HG02678 (cell line): ENCODE results near the gene MTIF3.
"Not testable (repeated sequence)": the region's sequence is repeated elsewhere in the genome, so short reads cannot be mapped to it uniquely, and the experiment has no call there.

Source experiments
- ATAC-seq: cut with Tn5 transposase; IDR thresholded peaks from one replicate; pipeline ENCODE4 v1.9.1; 2021; ENCODE audit warnings: mild to moderate bottlenecking, moderate library complexity; ENCODE audit not compliant: unreplicated experiment

Gene MTIF3

DNA sequence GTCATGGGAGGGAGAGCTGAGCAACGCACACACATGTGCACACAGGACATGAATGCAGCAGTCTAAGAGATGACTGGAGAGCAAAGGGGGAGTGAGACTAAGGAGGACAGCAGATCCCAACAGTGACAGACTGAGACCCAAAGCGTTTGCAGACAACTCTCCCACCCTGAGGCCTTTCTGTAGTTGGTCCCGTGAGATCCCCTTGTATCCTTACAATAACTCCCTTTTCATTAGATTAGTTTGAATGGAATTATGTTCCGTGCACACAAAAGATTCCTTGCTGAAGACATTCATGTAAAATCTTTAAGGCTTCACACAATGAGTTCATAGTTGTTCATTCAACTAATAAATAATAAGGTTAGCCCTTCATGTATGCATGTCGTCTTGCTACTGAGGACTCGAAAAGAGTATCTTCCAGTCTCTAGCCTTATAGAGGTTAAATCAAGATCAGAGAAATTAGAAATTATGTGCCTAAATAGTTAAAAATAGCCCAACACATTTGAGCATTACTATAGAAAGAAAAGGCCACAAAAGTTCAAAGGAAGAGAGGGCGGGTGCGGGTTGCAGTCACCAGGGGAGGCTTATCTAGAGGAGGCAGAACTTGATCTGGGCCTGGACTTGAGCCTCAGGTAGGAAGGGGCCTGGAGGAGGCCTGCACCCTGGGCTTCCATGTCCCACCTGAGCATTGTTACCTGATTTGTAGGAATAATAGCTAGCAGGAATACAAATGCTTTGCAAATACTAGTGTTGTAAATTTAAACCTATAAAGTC is 29.1 kb downstream of the MTIF3 start:
- ATAC-seq, result no peak

DNA sequence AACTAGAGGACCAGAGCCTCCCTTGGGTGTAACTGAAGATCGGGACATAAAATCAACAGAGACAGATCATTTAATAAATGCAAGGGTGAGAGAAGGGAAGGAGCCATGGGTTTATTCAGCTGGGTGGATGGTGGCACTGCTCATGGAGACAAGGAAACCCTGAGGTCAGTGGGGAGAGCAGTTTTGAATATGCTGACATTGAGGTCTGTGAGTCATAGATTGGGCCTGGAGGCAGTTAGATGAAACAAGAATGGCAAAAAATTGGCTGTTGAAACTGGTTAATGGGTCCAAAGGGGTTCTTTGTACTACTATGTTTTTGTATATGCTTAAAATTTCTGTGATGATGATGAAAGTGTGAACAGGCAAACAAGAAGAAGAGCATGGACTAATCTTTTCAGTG is 31.0 kb downstream of the MTIF3 start:
- no peak for ATAC-seq

DNA sequence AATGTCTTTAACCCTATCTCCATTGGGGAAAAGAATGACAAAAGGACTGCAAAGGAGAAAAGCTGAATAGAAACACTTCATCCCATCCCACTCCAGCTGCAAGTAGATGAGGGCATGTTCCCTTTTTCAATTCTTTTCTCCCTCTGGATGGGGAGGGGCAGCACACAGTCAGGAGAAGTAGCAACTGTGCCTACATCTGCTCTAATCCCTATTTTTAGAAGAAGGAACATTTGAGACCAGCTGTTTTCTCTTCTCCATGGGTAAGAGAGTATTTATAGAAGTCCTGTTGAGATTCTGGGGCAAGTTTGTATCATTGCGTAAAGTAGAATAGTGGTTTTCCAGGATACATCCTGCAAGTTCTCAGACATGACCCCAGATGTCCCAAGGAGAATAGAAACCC is 35.2 kb downstream of the MTIF3 start:
- no peak for ATAC-seq

DNA sequence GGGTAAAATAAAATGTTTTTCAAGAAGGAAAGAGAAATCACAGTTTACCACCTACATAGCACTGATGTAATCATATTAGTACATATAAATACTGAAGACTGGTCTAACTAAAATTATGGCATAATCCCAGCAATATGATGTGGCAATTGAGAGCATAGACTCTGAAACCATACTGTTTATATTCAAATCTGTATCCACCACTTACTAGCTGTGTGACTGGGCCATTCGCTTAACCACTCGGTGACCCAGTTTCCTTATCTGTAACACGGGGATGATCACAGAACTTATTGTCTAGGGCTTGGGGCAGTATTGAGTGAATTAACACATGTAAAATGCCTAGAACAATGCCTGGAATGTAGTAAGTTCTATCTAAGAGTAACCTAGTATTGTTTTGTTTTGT is 39.0 kb downstream of the MTIF3 start:
- no peak for ATAC-seq

DNA sequence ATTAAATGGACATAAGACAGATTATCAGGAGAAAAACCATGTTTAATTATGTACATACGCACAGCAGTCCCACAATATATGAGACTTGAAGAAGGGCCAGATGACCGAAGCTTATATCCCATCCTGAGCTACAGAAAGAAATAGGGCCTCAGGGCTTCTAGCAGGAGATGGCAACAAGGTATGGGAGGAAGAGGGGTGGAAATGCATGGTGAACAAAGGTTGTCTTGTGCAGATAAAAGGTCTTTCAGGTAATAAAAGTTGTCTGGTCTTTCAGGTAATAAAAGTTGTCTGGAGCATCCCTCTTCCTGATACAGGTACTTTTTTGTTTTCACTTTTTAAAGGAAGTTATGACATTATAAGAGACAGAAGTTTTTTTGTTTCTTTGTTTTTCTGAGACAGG is 41.4 kb downstream of the MTIF3 start:
- ATAC-seq, result no peak

DNA sequence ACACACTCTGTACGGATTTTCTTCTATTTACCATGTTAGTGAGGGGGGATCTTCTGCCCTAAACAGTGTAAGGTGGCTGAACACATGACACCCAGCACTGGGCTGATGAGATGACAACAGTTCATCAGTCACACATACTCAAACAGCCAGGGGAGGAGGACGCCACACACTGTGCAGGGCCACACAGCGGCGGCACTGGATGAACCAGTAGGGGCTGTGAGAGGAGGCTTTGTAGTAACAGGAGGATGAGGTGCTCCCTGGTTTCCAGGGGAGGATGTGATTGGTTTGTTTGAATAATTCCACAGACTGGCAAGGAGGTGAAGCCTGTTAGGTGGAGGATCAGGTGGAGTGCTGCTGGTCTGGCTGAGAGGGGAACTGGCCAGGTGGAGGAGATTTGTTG is 42.3 kb downstream of the MTIF3 start:
- no peak for ATAC-seq

DNA sequence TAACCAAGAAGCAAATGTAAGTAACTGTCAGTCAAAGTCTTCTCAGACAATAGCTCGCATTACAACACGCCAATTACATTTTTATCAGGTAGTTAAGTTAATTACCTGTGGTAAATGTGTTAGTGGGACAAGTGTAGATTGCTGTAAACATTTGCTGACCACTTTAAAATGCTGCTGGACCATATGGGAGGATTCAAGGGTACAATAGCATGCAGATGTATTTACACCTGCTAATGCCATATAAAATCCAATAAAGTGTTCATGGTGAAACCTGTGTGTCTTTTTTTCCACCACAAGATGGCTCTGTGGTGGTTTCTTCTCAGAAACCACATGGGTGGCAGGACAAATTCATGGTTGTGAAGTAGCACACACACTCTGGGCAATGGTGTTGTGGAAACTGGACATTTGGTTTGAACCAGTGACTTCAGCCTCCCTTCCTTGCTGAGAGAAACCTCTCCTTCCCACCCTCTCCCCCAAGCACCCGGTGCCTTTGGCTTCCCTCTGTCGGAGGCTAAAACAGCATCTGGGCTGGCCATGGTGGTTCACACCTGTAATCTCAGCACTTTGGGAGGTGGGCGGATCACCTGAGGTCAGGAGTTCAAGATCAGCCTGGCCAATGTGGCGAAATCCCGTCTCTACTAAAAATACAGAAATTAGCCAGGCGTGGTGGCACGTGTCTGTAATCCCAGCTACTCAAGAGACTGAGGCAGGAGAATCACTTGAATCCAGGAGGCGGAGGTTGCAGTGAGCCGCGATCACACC is 44.0 kb downstream of the MTIF3 start:
- ATAC-seq, result no peak

DNA sequence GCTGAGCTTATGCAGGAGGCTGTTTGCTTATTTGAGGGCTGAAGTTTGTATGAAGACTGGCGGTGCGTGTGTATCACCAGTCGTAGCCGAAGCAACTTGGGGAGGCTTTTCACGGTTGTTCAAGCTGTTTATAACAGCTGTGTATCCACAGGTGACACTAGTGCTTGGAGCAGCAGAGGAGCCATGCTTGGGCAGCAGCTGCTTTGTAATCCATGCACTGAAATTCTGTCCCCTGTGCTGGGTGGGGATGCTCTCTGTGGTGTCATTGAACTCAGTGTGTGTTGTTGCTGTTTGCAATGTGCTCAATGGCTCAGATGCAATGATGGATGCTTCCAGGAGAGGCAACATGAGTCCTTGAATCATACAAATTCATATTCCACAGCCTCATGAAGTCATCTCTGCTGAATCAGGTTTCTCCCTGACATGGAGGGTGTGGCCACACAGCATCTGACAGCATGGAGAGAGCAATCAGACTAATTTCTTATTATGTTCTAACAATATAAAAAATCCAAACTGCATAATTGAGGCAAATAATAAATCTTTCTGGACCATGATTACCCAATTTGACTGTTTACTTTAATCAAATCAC is 44.7 kb downstream of the MTIF3 start:
- no peak for ATAC-seq

DNA sequence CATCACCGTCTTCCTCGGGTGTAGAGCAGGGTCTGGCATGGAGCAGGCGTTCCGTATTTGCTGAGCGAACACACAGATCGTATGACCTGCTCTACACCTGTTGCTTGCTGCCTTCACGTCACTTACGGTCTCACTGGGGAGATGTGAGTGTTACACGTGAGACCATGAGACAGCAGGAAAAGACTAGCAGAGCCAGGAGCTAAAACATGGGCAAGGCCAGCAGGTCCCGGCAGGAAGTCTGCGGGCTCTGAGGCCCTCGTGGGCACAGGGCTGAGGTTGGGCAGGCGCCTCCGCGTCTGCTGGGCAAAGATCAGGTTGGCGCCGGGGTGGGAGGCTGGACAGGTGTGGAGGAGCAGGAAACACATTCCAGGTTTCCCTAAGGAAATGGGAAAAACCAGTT is 45.7 kb downstream of the MTIF3 start:
- ATAC-seq, result no peak

DNA sequence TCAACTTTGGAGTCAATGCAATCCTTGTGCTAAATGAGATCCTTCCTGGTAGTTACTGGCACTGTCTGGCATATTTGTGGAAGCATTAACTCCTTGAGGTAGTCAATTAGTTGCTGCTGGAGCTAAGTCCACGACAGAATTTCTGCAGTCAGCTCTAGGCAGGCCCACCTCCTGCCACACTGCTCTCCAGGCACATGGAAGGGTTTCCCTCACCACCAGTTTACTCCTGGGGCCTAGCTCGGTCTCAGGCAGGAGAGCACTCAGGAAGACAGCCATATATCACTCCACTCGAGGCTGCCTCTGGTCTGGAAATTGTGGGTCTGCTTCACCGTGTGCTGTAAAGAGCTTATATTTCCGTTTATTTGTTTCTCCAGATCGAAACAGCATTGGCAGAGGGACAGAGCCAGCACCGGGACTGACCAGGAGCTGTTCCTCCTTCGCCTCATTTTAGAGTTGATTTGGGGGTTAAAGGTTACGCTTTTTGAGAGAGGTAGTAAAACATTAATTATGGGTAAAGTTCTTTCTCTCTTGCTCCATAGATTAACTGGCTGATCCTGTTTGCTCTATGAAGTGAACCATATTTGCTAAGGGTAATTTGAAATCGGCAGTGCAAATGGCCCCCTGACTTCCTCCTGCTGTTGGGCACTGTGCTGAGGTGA is 46.5 kb downstream of the MTIF3 start:
- ATAC-seq, result no peak

DNA sequence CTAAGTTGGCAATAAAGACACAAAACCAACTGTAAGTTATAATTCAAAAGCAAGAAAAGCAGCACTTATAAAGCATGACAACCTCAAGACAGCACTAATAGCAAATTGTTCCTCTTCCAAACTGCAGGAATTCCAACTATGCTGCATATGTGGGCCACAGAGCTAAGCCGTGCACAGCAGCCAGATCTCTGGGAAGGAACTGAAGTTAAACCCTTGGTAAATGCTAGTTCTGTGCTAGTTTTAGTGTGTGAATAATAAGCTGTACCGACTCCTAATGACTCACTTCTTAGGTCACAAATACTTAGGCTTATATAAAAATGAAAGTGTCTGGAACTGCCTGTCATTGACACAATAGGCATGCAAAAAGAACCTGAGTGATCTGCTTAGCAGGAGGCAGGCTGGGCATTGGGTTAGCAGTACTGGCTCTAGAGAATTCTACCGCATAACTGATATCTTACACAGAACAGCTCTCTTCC is 47.1 kb downstream of the MTIF3 start:
- no peak for ATAC-seq

DNA sequence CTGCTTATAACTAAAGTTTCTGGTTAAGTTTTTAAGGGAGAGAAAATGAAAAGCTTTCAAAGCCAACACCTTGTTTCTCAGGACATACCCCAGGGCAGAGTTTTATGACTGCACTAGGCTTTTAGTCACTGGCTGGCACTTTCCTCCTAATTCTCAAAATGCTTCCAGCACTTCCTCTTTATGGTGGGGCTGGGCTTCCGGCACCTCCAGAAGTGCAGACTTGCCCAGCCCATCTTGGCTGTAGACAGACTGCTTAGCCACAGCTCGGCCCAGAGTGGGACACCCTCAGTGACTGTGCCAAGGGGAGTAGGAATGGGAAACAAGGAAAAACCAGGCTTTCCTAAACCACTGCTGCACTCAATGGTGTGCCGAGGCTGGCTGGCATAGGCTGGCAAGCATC is 49.2 kb downstream of the MTIF3 start:
- ATAC-seq, result no peak

DNA sequence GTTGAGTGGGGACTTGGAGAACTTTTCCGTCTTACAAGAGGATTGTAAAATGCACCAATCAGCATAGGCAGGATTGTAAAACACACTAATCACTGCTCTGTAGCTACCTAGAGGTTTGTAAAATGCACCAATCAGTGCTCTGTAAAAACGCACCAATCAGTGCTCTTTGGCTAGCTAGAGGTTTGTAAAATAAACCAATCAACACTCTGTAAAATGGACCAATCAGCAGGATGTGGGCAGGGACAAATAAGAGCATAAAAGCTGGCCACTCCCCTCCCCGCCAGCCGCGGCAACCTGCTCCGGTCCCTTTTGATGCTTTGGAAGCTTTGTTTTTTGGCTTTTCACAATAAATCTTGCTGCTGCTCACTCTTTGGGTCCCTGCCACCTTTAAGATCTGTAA is 50.0 kb downstream of the MTIF3 start:
- not testable (repeated sequence) for ATAC-seq

DNA sequence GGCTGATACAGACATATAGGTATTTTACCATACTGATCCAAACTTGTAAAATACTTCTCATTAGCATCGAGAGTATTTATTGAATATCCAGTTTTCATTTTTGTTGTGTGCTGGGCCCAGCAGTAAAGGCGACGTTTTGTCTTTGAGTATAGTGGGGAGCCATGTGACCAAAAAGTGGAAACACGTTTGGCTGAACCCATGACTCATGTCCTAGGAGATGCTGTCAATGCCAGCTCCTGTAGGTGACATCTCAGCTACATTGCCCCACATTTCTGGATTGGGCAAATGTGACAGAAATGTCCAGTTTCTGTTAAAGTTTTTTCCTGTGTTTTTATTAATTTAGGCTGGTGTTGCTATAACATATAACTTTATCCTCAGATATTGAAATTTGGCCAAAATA is 52.0 kb downstream of the MTIF3 start:
- no peak for ATAC-seq

DNA sequence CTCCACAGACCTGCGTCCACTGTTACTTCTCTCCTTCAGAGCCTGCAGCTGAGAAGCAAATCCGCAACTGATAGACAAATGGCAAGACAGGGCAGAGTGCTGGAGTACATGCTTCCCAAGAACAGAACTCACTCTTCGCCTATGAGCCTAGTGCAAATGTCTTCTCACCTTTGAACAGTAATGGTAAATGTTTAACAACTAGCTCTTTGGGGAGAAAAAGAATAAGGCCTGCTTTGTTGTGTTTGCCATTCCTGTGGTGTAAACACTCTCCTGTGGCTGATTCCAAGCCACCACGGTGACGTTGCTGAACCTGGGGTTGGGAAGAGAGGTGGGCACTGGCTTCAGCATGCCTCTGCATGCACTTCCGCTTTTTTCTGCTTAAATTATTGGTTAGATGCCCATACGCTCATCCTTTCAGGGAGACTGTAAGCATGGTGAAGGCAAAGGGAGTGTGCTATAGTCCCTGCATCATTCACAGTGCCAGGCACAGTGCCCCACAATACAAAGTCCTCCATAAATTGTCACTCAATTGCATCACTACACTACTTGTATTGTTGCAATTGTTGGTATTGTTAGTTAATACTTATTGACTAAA is 54.0 kb downstream of the MTIF3 start:
- no peak for ATAC-seq

DNA sequence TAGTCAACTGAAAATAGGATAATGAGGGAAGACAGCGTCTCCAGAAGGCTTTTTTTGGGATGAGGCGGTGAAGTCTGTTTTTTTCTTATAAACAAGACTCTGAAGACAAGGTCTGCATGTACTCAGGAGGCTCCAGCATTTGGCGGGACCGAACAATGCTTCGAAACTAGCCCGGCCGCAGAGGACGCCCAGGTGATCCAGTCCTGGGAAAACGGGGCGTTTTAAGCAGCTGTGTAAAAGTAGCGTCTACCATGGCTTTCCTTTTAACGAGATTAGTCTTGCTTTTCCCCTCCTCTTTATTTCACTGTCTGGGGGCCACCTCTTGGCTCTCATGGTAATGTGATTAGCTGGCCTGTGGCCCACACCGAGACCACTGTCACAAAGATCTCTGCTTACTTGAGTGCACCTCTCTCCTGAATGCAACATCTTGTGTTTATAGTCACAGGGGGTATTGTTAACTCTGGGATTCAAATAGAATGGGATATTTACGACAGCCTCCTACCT is 55.3 kb downstream of the MTIF3 start:
- ATAC-seq, result no peak

DNA sequence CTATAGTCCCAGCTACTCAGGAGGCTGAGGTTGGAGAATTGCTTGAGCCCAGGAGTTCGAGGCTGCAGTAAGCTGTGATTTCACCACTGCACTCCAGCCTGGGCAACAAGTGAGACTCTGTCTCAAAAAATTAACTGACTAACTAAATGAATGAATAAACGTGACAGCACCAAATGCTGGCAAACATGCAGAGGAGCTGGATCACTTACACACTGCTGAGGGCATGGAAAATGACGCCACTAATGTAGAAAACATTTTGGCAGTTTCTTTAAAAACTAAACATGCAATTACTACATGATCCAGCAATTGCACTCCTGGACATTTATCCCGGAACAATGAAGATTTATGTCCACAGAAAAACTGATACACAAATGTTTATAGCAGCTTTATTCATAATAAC is 57.3 kb downstream of the MTIF3 start:
- ATAC-seq, result no peak

DNA sequence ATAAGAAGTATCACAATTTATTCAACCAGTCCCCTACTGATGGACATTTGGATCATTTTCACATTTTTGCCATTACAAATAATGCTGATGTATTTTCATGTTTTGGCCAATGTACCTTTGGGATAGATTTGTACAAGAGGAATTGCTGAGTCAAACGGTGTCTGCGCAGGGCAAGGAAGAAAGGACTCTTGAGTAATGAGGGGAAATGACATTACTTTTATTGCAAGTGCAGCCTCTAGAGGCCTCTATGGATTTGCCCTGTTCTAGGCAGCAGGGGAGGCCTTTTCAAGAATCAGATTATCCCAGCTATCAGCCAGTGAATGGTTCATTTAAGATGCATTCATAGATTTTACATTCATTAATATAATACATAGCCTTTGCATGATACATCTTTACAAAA is 58.9 kb downstream of the MTIF3 start:
- no peak for ATAC-seq

DNA sequence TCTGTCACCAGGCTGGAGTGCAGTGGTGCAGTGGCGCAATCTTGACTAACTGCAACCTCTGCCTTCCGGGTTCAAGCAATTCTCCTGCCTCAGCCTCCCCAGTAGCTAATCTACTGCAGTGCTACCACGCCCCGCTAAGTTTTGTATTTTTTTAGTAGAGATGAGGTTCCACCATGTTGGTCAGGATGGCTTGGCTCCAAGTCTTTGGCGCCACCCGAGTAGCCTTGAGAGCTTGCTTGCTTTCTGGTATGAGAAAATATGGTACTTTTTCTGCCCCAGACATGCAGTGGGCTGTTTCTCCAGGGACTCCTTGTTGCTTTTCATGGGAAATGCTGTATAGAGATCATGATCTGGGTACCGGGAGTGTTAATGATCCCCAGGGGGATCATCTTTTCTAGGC is 60.5 kb downstream of the MTIF3 start:
- ATAC-seq, result no peak

DNA sequence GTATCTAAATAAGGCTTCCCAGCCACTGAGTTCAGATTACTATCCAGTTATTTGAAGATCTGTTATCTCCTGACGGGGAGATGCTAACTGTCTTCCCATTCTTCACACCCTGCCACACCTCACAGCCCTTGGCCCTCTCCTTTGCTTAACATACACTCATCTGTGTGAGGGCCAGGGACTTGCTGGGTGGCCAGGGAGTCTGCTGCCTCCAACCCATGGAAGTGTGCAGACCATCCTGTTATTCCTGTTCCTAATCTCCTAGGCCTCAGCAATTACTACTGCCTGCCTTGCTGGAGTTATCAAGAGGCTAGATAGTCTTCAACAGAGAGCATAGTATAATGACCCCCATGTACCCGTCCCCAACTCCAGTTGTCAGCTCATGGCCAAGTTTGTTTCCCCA is 62.1 kb downstream of the MTIF3 start:
- ATAC-seq, result no peak
